Endothelial cell of umbilical vein (primary cell): ENCODE measurements around the gene ZNF385B. TPM values are rescaled to one million over a fixed set of nuclear protein-coding genes. Genes with fewer than 3 reads are reported as not detected.

Experiments used
- BruUV-seq: library from RNA; stranded (reverse); fragments of 400-500 nt; replicated peaks from 2 replicates; lab custom pipeline; 2021; lab: Mats Ljungman, UMichigan
- CTCF ChIA-PET: fragments of 300-600, 350-600 bp; sonication (Branson Sonifier 250); formaldehyde crosslinking; loops from one replicate; lab custom pipeline; 2021; ENCODE audit warnings: antibody characterized with exemption, inconsistent platforms; lab: Charles Lee
- POLR2A ChIA-PET: fragments of 300-600, 350-600 bp; sonication (Branson Sonifier 250); formaldehyde crosslinking; loops from one replicate; lab custom pipeline; 2021; ENCODE audit warnings: antibody characterized with exemption, inconsistent platforms; lab: Charles Lee
- DNase-seq: peaks from one replicate; pipeline ENCODE4 v3.0.0-alpha.2; 2011; ENCODE audit warnings: low read depth, low spot score
- FAIRE-seq: peaks from 2 replicates; lab custom pipeline; 2011; peaks lifted over from hg19 to GRCh38; lab: Jason Lieb, UNC
- H2AFZ ChIP-seq: 2 replicates; pipeline ENCODE4 v1.6.0; 2012; ENCODE audit warnings: low read depth, low read length, control low read depth, inconsistent platforms
- H3K27ac ChIP-seq: 2 replicates; pipeline ENCODE4 v1.5.1; 2011; ENCODE audit warnings: low read depth, mild to moderate bottlenecking, control low read depth, low read length, moderate library complexity; ENCODE audit not compliant: insufficient read depth
- H3K27me3 ChIP-seq, 2 experiments: 2 replicates each; pipeline versions ENCODE4 v1.6.0 to v1.6.1; 2011; ENCODE audit warnings: low read length in 2 of 2, mixed read lengths in 1 of 2; ENCODE audit not compliant: control insufficient read depth in 2 of 2, insufficient read depth in 2 of 2
- H3K36me3 ChIP-seq, 2 experiments: 2 replicates in 1 of 2; 3 replicates in 1 of 2; pipeline ENCODE4 v1.5.1; 2011; ENCODE audit warnings: low read length in 2 of 2, mild to moderate bottlenecking in 1 of 2, moderate library complexity in 1 of 2; ENCODE audit not compliant: control insufficient read depth in 2 of 2, insufficient read depth in 2 of 2; ENCODE audit errors: extremely low read depth in 1 of 2
- H3K4me1 ChIP-seq: 3 replicates; pipeline ENCODE4 v1.5.1; 2011; ENCODE audit warnings: mild to moderate bottlenecking, low read length; ENCODE audit not compliant: control insufficient read depth, insufficient read depth; ENCODE audit errors: extremely low read depth
- H3K4me2 ChIP-seq: 2 replicates; pipeline ENCODE4 v1.6.1; 2011; ENCODE audit warnings: low read length, control low read depth, mixed read lengths; ENCODE audit not compliant: insufficient read depth
- H3K4me3 ChIP-seq, 3 experiments: fragments of 200-600 bp in 1 of 3; sonication (generic), shearing (Covaris generic) in 1 of 3; replicated peaks in 1 of 3; 2 replicates each; pipeline ENCODE4 v1.5.1; 2011 to 2016; ENCODE audit warnings: control low read depth in 3 of 3, low read length in 3 of 3, mild to moderate bottlenecking in 2 of 3, inconsistent platforms in 1 of 3, low read depth in 1 of 3, moderate library complexity in 1 of 3; ENCODE audit not compliant: insufficient read depth in 1 of 3
- H3K79me2 ChIP-seq: 2 replicates; pipeline ENCODE4 v1.6.0; 2012; ENCODE audit warnings: low read length, inconsistent platforms; ENCODE audit not compliant: control insufficient read depth, insufficient read depth
- H3K9ac ChIP-seq: replicated peaks from 2 replicates; pipeline ENCODE3; 2011; ENCODE audit warnings: low read length, control low read depth; ENCODE audit not compliant: insufficient read depth; ENCODE audit errors: extremely low read depth
- H3K9me1 ChIP-seq: replicated peaks from 3 replicates; pipeline ENCODE4 v1.6.0; 2011; ENCODE audit warnings: mild to moderate bottlenecking, low read length; ENCODE audit not compliant: control insufficient read depth, insufficient read depth; ENCODE audit errors: extremely low read depth
- H3K9me3 ChIP-seq: replicated peaks from 2 replicates; pipeline ENCODE4 v1.5.1; 2012; ENCODE audit warnings: low read length, inconsistent platforms; ENCODE audit not compliant: control insufficient read depth, insufficient read depth
- H4K20me1 ChIP-seq: replicated peaks from 2 replicates; pipeline ENCODE3; 2011; ENCODE audit warnings: mild to moderate bottlenecking, low read length; ENCODE audit not compliant: control insufficient read depth, insufficient read depth; ENCODE audit errors: extremely low read depth
- EZH2 ChIP-seq: IDR thresholded peaks from 2 replicates; pipeline ENCODE4 v1.6.1; 2012; ENCODE audit warnings: borderline replicate concordance, low read depth, mild to moderate bottlenecking, moderate library complexity, low read length, inconsistent platforms; ENCODE audit not compliant: severe bottlenecking
- MYC ChIP-seq: IDR thresholded peaks from one replicate; pipeline ENCODE4 v1.6.1; 2011; ENCODE audit warnings: mild to moderate bottlenecking, low read depth, low read length
- POLR2AphosphoS5 ChIP-seq: IDR thresholded peaks from 2 replicates; pipeline ENCODE4 v1.6.1; 2012; ENCODE audit warnings: low read depth, mild to moderate bottlenecking, control low read depth, low read length, moderate library complexity; ENCODE audit not compliant: insufficient read depth
- dilution Hi-C: fragments of 300-500 bp; cut with MboI; formaldehyde crosslinking; loops from one replicate; pipeline ENCODE4 v1.15.0; 2019; ENCODE audit warnings: low sequenced_read_pairs; ENCODE audit not compliant: extremely low pct_ligation_motif_present
- intact Hi-C: fragments of 100-400 bp; cut with micrococcal nuclease; formaldehyde crosslinking; loops from one replicate; pipeline ENCODE4 v1.10.0; 2022
- polyA plus RNA-seq, 4 experiments: library from polyadenylated mRNA; depleted of rRNA in 3 of 4; stranded (reverse) in 3 of 4; unstranded in 1 of 4; fragments of >200 nt; gene quantifications; 2 replicates each; pipeline versions ENCODE4 v1.2.1 to v1.2.3, GENCODE V29; 2011 to 2012; ENCODE audit warnings: missing spikeins in 1 of 4
- total RNA-seq: library from RNA; stranded (reverse); gene quantifications from 2 replicates; pipeline ENCODE4 v1.2.3, GENCODE V29; 2021
- TF ChIP-seq, protein P1 (sequence below), 2 donors: IDR thresholded peaks; 1 replicate in 1 of 2; 2 replicates in 1 of 2; pipeline ENCODE4 v1.5.1; 2011; ENCODE audit warnings: low read length in 2 of 2, mild to moderate bottlenecking in 2 of 2, moderate library complexity in 2 of 2, control low read depth in 1 of 2, inconsistent platforms in 1 of 2, low read depth in 1 of 2; ENCODE audit not compliant: insufficient read depth in 1 of 2; ENCODE audit errors: extremely low read depth in 1 of 2
- TF ChIP-seq, protein P2 (sequence below): IDR thresholded peaks from 2 replicates; pipeline ENCODE4 v1.6.1; 2011; ENCODE audit not compliant: insufficient read depth, insufficient read length

The ZNF385B gene
- total and polyA plus RNA-seq, 2 donors (not counting 3 experiments of a cell fraction or from before 2014, with no cell fraction given) = not detected

DNA sequence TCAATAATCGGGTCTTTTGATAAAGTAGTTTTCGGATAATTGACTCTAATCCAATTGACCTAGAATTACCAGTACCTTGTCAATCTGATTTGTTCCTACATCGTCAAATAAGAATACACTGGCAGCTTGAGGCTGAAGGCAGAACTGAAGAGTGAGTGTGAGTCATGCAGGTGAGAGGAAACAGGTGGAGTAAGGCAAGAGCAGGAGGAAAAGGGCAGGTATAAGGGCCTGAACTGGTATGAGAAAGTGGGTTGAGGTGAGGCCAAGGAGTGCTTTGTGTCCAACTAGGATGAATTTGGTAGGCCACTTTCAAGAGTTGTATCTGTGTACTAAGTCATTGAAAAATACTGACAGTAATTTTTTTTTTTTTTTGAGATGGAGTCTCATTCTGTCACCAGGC, 186.0 kb downstream of the ZNF385B start:
- ChIA-PET POLR2A (no interaction called here), CTCF (no interaction called here)
- Histone ChIP-seq H3K4me3 (no peak overlapping the region), H3K27ac (no peak overlapping the region), H3K9me3 (no peaks in the 10 kb centered on the region), H3K4me2 (no peak overlapping the region), H3K9me1 (no peaks in the 10 kb centered on the region), H2AFZ (no peak overlapping the region), H3K79me2 (no peaks in the 10 kb centered on the region), H4K20me1 (no peaks in the 10 kb centered on the region), H3K4me1 (no peaks in the 10 kb centered on the region), H3K27me3 (no peaks in the 10 kb centered on the region), H3K36me3 (no peaks in the 10 kb centered on the region), H3K9ac (no peak overlapping the region)
- dilution Hi-C loops = no loop called here
- BruUV-seq = no TSS peak
- intact Hi-C loops = no loop called here
- DNase-seq (no peak), FAIRE-seq (no peak)
- TF ChIP-seq, protein P1, sequence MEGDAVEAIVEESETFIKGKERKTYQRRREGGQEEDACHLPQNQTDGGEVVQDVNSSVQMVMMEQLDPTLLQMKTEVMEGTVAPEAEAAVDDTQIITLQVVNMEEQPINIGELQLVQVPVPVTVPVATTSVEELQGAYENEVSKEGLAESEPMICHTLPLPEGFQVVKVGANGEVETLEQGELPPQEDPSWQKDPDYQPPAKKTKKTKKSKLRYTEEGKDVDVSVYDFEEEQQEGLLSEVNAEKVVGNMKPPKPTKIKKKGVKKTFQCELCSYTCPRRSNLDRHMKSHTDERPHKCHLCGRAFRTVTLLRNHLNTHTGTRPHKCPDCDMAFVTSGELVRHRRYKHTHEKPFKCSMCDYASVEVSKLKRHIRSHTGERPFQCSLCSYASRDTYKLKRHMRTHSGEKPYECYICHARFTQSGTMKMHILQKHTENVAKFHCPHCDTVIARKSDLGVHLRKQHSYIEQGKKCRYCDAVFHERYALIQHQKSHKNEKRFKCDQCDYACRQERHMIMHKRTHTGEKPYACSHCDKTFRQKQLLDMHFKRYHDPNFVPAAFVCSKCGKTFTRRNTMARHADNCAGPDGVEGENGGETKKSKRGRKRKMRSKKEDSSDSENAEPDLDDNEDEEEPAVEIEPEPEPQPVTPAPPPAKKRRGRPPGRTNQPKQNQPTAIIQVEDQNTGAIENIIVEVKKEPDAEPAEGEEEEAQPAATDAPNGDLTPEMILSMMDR (IDR thresholded peaks at IDR 0.05; ENCODE audit: extremely low read depth in 1 of 2, insufficient read depth in 1 of 2, low read depth in 1 of 2, low read length in 2 of 2) = no peak
- TF ChIP-seq POLR2AphosphoS5 (no peak), EZH2 (no peak), MYC (no peak)
- TF ChIP-seq, protein P2, sequence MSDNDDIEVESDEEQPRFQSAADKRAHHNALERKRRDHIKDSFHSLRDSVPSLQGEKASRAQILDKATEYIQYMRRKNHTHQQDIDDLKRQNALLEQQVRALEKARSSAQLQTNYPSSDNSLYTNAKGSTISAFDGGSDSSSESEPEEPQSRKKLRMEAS = no peak
